Stromal cell of bone marrow (primary cell): ENCODE measurements around the gene TMEM52B.
"Not testable (repeated sequence)": the region's sequence is repeated elsewhere in the genome, so short reads cannot be mapped to it uniquely, and the experiment has no call there.

Experiments used
- DNase-seq: peaks from one replicate; pipeline ENCODE4 v3.0.0-alpha.2; 2012; ENCODE audit warnings: low read depth

Gene TMEM52B

GRCh38 chr12:10171973-10172728, 6.7 kb upstream of the TMEM52B start, which contains the start of gene OLR1:
OLR1 (minus strand) TSS chr12:10172132; CDS start chr12:10172077, 55 bp downstream.
- DNase-seq, result no peak

- DNase-seq, result no peak
Measured at GRCh38 chr12:10174986-10175614, 3.7 kb upstream of the TMEM52B start.

GRCh38 chr12:10175846-10176636, 2.8 kb upstream of the TMEM52B start:
- no peak for DNase-seq

- DNase-seq, result no peak
Measured at GRCh38 chr12:10179776-10180181, 947 bp downstream of the TMEM52B start.

- peak; percentile 60 for DNase-seq
Measured at GRCh38 chr12:10182354-10183049, 3.7 kb downstream of the TMEM52B start.

- DNase-seq, result no peak
Measured at GRCh38 chr12:10184261-10184843, 5.5 kb downstream of the TMEM52B start.

- DNase-seq, result no peak
Measured at GRCh38 chr12:10186299-10186698, 7.5 kb downstream of the TMEM52B start.

- DNase-seq, result not testable (repeated sequence)
Measured at GRCh38 chr12:10186958-10187357, 8.1 kb downstream of the TMEM52B start.

GRCh38 chr12:10189653-10190052, 10.8 kb downstream of the TMEM52B start:
- no peak for DNase-seq

GRCh38 chr12:10190558-10191388, 11.9 kb downstream of the TMEM52B start:
- DNase-seq, result no peak

- no peak for DNase-seq
Measured at GRCh38 chr12:10191865-10192264, 13.0 kb downstream of the TMEM52B start.

GRCh38 chr12:10194160-10194670, 15.4 kb downstream of the TMEM52B start:
- no peak for DNase-seq

- no peak for DNase-seq
Measured at GRCh38 chr12:10196210-10196609, 17.4 kb downstream of the TMEM52B start.

- DNase-seq, result no peak
Measured at GRCh38 chr12:10197879-10198278, 19.0 kb downstream of the TMEM52B start.

GRCh38 chr12:10204495-10204894, 25.7 kb downstream of the TMEM52B start:
- DNase-seq, result not testable (repeated sequence)

GRCh38 chr12:10205220-10205807, 26.5 kb downstream of the TMEM52B start:
- DNase-seq, result no peak

GRCh38 chr12:10207136-10207535, 28.3 kb downstream of the TMEM52B start:
- no peak for DNase-seq

- DNase-seq, result no peak
Measured at GRCh38 chr12:10210225-10210624, 31.4 kb downstream of the TMEM52B start.

- no peak for DNase-seq
Measured at GRCh38 chr12:10211101-10211939, 32.5 kb downstream of the TMEM52B start.
